Fibroblast of gingiva (primary cell): ENCODE data around the gene ELMO1.

Experiments
- DNase-seq: peaks from one replicate; pipeline ENCODE4 v3.0.0-alpha.2; 2011; ENCODE audit warnings: low read depth

Gene ELMO1

GRCh38 chr7:37310327-37311080, 138.2 kb downstream of the ELMO1 start:
- no peak for DNase-seq

- DNase-seq: no peak
These were observed 139.2 kb downstream of the ELMO1 start for GRCh38 chr7:37309493-37309892.

GRCh38 chr7:37304921-37305320, 143.7 kb downstream of the ELMO1 start:
- no peak for DNase-seq

GRCh38 chr7:37297546-37297945, 151.1 kb downstream of the ELMO1 start:
- DNase-seq: no peak

- DNase-seq: no peak
These were observed 153.3 kb downstream of the ELMO1 start for GRCh38 chr7:37295401-37295800.

GRCh38 chr7:37290731-37291130, 157.9 kb downstream of the ELMO1 start:
- no peak for DNase-seq

- DNase-seq: no peak
These were observed 158.9 kb downstream of the ELMO1 start for GRCh38 chr7:37289781-37290180.

GRCh38 chr7:37289367-37289766, 159.3 kb downstream of the ELMO1 start:
- no peak for DNase-seq

- DNase-seq: no peak
These were observed 161.4 kb downstream of the ELMO1 start for GRCh38 chr7:37287131-37287855.

GRCh38 chr7:37286454-37286832, 162.2 kb downstream of the ELMO1 start:
- no peak for DNase-seq

GRCh38 chr7:37285706-37286453, 162.8 kb downstream of the ELMO1 start:
- DNase-seq: no peak

- DNase-seq: no peak
These were observed 163.8 kb downstream of the ELMO1 start for GRCh38 chr7:37284805-37285231.

- DNase-seq: no peak
These were observed 164.4 kb downstream of the ELMO1 start for GRCh38 chr7:37284285-37284684.

GRCh38 chr7:37283716-37284115, 164.9 kb downstream of the ELMO1 start:
- DNase-seq: no peak

GRCh38 chr7:37282927-37283326, 165.7 kb downstream of the ELMO1 start:
- DNase-seq: no peak

- no peak for DNase-seq
These were observed 166.6 kb downstream of the ELMO1 start for GRCh38 chr7:37282093-37282444.

- DNase-seq: no peak
These were observed 167.1 kb downstream of the ELMO1 start for GRCh38 chr7:37281368-37282092.

GRCh38 chr7:37277513-37277912, 171.2 kb downstream of the ELMO1 start:
- DNase-seq: no peak

GRCh38 chr7:37275078-37275710, 173.5 kb downstream of the ELMO1 start:
- no peak for DNase-seq

- no peak for DNase-seq
These were observed 174.8 kb downstream of the ELMO1 start for GRCh38 chr7:37273891-37274290.

GRCh38 chr7:37269711-37270508, 178.8 kb downstream of the ELMO1 start:
- no peak for DNase-seq
